Fibroblast of pulmonary artery (primary cell): Measurements from ENCODE around the gene IZUMO1.

Source experiments
- DNase-seq: peaks from one replicate; pipeline ENCODE4 v3.0.0-alpha.2; 2010; ENCODE audit warnings: low read depth
- H3K4me3 ChIP-seq: replicated peaks from 2 replicates; pipeline ENCODE4 v1.5.1; 2011; ENCODE audit warnings: low read depth, mild to moderate bottlenecking, control low read depth, low read length, moderate library complexity
- CTCF ChIP-seq: IDR thresholded peaks from 2 replicates; pipeline ENCODE4 v1.5.1; 2011; ENCODE audit warnings: mild to moderate bottlenecking, control low read depth, low read length, inconsistent platforms; ENCODE audit errors: missing control alignments

Gene IZUMO1

GRCh38 chr19:48780631-48781391 is 34.1 kb upstream of the IZUMO1 start:
- peak; percentile 67 for DNase-seq
- H3K4me3 ChIP-seq = no peak overlapping the region
- no peak for TF ChIP-seq CTCF

- no peak for TF ChIP-seq CTCF
- no peak overlapping the region for H3K4me3 ChIP-seq
- DNase-seq = no peak
Measured at GRCh38 chr19:48779636-48780035, 32.9 kb upstream of the IZUMO1 start.

GRCh38 chr19:48777720-48778119 is 31.0 kb upstream of the IZUMO1 start:
- no peak for TF ChIP-seq CTCF
- no peak for DNase-seq
- H3K4me3 ChIP-seq = no peak overlapping the region

- H3K4me3 ChIP-seq = no peak overlapping the region
- no peak for TF ChIP-seq CTCF
- DNase-seq = no peak
Measured at GRCh38 chr19:48777139-48777538, 30.4 kb upstream of the IZUMO1 start.

- DNase-seq = no peak
- TF ChIP-seq CTCF = no peak
- H3K4me3 ChIP-seq = no peak overlapping the region
Measured at GRCh38 chr19:48772503-48772953, 25.8 kb upstream of the IZUMO1 start.

- H3K4me3 ChIP-seq = no peak overlapping the region
- DNase-seq = no peak
- TF ChIP-seq CTCF = no peak
Measured at GRCh38 chr19:48770734-48771472, 24.2 kb upstream of the IZUMO1 start.
